ENCODE data around the gene C2CD2L. TPM values are rescaled to one million over a fixed set of nuclear protein-coding genes. Genes with fewer than 3 reads are reported as not detected.

Gene C2CD2L
- total and polyA plus RNA-seq, 2 of the 13 experiments (the other 11 are each of a cell fraction or from before 2014, with no cell fraction given), result 3.7 to 5.5 TPM

- TF ChIP-seq RAD21 (CRISPR knock-in tag; IDR thresholded peaks at IDR 0.05), result 0 out of 2 replicates have a peak, but pooled peaks have one; percentile 20
- TF ChIP-seq CCAR2 (optimal IDR thresholded peaks at IDR 0.05; ENCODE audit: low read depth, low read length), result no peak
- no peak for TF ChIP-seq HNRNPL (IDR thresholded peaks at IDR 0.05; ENCODE audit: low read depth, low read length)
- TF ChIP-seq HES4 (CRISPR knock-in tag; IDR thresholded peaks at IDR 0.05; ENCODE audit: borderline replicate concordance), result peak; percentile 68; the same call in 1 of the 2 replicates
- no peak; the same call in 1 of the 2 replicates for TF ChIP-seq ZBTB43 (CRISPR knock-in tag; conservative IDR thresholded peaks at IDR 0.05)
- no peak for TF ChIP-seq ZNF703 (CRISPR knock-in tag; IDR thresholded peaks at IDR 0.05; ENCODE audit: borderline replicate concordance)
- no peak for TF ChIP-seq ZNF362 (CRISPR knock-in tag; IDR thresholded peaks at IDR 0.05; ENCODE audit: borderline replicate concordance)
- no peak for TF ChIP-seq ZNF597 (CRISPR knock-in tag; IDR thresholded peaks at IDR 0.05)
- TF ChIP-seq AGO2 (optimal IDR thresholded peaks at IDR 0.05; ENCODE audit: low read depth, low read length), result no peak
- TF ChIP-seq ZBTB14 (CRISPR knock-in tag; IDR thresholded peaks at IDR 0.05), result peak; percentile 49; the same call in 1 of the 2 replicates
- TF ChIP-seq POLR2G (IDR thresholded peaks at IDR 0.05; ENCODE audit: low read depth, low read length), result peak; percentile 94
- no peak for TF ChIP-seq HNRNPK (IDR thresholded peaks at IDR 0.05; ENCODE audit: low read depth, low read length, poor library complexity, severe bottlenecking)
- 0 out of 2 replicates have a peak, but pooled peaks have one; percentile 59 for TF ChIP-seq ZNF740 (CRISPR knock-in tag; IDR thresholded peaks at IDR 0.05)
- TF ChIP-seq ZNF879 (CRISPR knock-in tag; IDR thresholded peaks at IDR 0.05), result no peak
- TF ChIP-seq HDAC2 (CRISPR knock-in tag; IDR thresholded peaks at IDR 0.05), result 0 out of 2 replicates have a peak, but pooled peaks have one; percentile 23
- no peak for TF ChIP-seq ZNF816 (CRISPR knock-in tag; IDR thresholded peaks at IDR 0.05; ENCODE audit: borderline replicate concordance)
- TF ChIP-seq SIN3B (IDR thresholded peaks at IDR 0.05; ENCODE audit: low read length), result no peak
- TF ChIP-seq BHLHE40 (IDR thresholded peaks at IDR 0.05; ENCODE audit: low read length), result peak; percentile 86
- no peak; the same call in 1 of the 2 replicates for TF ChIP-seq ZNF569 (CRISPR knock-in tag; IDR thresholded peaks at IDR 0.05; ENCODE audit: borderline replicate concordance)
These were observed 14.1 kb downstream of the C2CD2L start, which contains the start of gene HINFP (continued) for GRCh38 chr11:119121008-119121810.

All from HepG2 (cell line).